ENCODE data around the gene BBS4.
A peak's percentile ranks its signal among the peaks of the same experiment; 100 is the strongest.
"Not testable (repeated sequence)": the region's sequence is repeated elsewhere in the genome, so short reads cannot be mapped to it uniquely, and the experiment has no call there.

Gene BBS4

GRCh38 chr15:72700076-72700475, 14.1 kb downstream of the BBS4 start:
- no peak for DNase-seq

GRCh38 chr15:72706266-72706665, 20.3 kb downstream of the BBS4 start:
- DNase-seq, result no peak

GRCh38 chr15:72708551-72709303, 22.7 kb downstream of the BBS4 start:
- DNase-seq, result not testable (repeated sequence)

GRCh38 chr15:72722071-72722696, 36.2 kb downstream of the BBS4 start:
- peak; percentile 87 for DNase-seq

- no peak for DNase-seq
Measured at GRCh38 chr15:72724028-72724427, 38.0 kb downstream of the BBS4 start.

- DNase-seq, result no peak
Measured at GRCh38 chr15:72725446-72725845, 39.4 kb downstream of the BBS4 start.

- DNase-seq, result not testable (repeated sequence)
Measured at GRCh38 chr15:72725851-72726250, 39.8 kb downstream of the BBS4 start.

GRCh38 chr15:72727154-72727553, 41.1 kb downstream of the BBS4 start:
- DNase-seq, result no peak

GRCh38 chr15:72728249-72728648, 42.2 kb downstream of the BBS4 start:
- DNase-seq, result not testable (repeated sequence)

- no peak for DNase-seq
Measured at GRCh38 chr15:72728821-72729220, 42.8 kb downstream of the BBS4 start.

- no peak for DNase-seq
Measured at GRCh38 chr15:72732086-72732485, 46.1 kb downstream of the BBS4 start.

- DNase-seq, result no peak
Measured at GRCh38 chr15:72732516-72732915, 46.5 kb downstream of the BBS4 start.

GRCh38 chr15:72733941-72734738, 48.1 kb downstream of the BBS4 start:
- DNase-seq, result no peak

GRCh38 chr15:72735111-72735510, 49.1 kb downstream of the BBS4 start:
- DNase-seq, result no peak

- no peak for DNase-seq
Measured at GRCh38 chr15:72737061-72737460, 51.1 kb downstream of the BBS4 start.

- DNase-seq, result no peak
Measured at GRCh38 chr15:72737723-72738122, 51.7 kb downstream of the BBS4 start.

- DNase-seq, result no peak
Measured at GRCh38 chr15:72740219-72740618, 54.2 kb downstream of the BBS4 start.

- no peak for DNase-seq
Measured at GRCh38 chr15:72749700-72750099, 63.7 kb downstream of the BBS4 start.

- DNase-seq, result no peak
Measured at GRCh38 chr15:72751751-72752455, 65.9 kb downstream of the BBS4 start.

GRCh38 chr15:72754096-72754495, 68.1 kb downstream of the BBS4 start:
- no peak for DNase-seq

GRCh38 chr15:72758182-72758581, 72.2 kb downstream of the BBS4 start:
- no peak for DNase-seq

GRCh38 chr15:72760590-72761260, 74.7 kb downstream of the BBS4 start:
- DNase-seq, result no peak

GRCh38 chr15:72764656-72765055, 78.6 kb downstream of the BBS4 start:
- no peak for DNase-seq
